HFFc6 (cell line): Measurements from ENCODE around the gene WDR20. TPM values are rescaled to one million over a fixed set of nuclear protein-coding genes. Genes with fewer than 3 reads are reported as not detected.

Source experiments
- DNase-seq: peaks from one replicate; pipeline ENCODE4 v3.0.0-alpha.2; 2018
- H3K27ac Mint-ChIP-seq: 2 replicates; pipeline ENCODE4 v1.8.0; 2020; ENCODE audit warnings: mild to moderate bottlenecking, mixed read lengths
- H3K27me3 Mint-ChIP-seq: 2 replicates; pipeline ENCODE4 v1.8.0; 2021; ENCODE audit warnings: mild to moderate bottlenecking, moderate library complexity, mixed read lengths; ENCODE audit not compliant: insufficient read depth
- H3K36me3 Mint-ChIP-seq: 2 replicates; pipeline ENCODE4 v1.8.0; 2021; ENCODE audit warnings: low read depth, mixed read lengths
- H3K4me1 Mint-ChIP-seq: 2 replicates; pipeline ENCODE4 v1.8.0; 2020; ENCODE audit warnings: low read depth, mixed read lengths
- H3K4me3 Mint-ChIP-seq: 2 replicates; pipeline ENCODE4 v1.8.0; 2020; ENCODE audit warnings: mild to moderate bottlenecking, moderate library complexity, mixed read lengths
- H3K9me3 Mint-ChIP-seq: 2 replicates; pipeline ENCODE4 v1.8.0; 2020; ENCODE audit warnings: mild to moderate bottlenecking, mixed read lengths
- total RNA-seq, 6 experiments: library from RNA; stranded (reverse); fragmentation: NEBNext Ultra II Directional; extraction: Animal tissue kit (Norgen Biotek cat#: 25700); gene quantifications; 2 replicates in 1 of 6; 3 replicates in 5 of 6; pipeline ENCODE4 v1.2.3, GENCODE V29; 2021
- TF ChIP-seq, protein P1 (sequence below): fragments of 200-600 bp; sonication (generic); IDR thresholded peaks from 2 replicates; pipeline ENCODE4 v1.5.0; 2021; ENCODE audit warnings: antibody characterized with exemption, mild to moderate bottlenecking

Gene WDR20
- total RNA-seq, 6 experiments from 2014 or later, result 24.4 to 28.7 (median 27.7) TPM

DNA sequence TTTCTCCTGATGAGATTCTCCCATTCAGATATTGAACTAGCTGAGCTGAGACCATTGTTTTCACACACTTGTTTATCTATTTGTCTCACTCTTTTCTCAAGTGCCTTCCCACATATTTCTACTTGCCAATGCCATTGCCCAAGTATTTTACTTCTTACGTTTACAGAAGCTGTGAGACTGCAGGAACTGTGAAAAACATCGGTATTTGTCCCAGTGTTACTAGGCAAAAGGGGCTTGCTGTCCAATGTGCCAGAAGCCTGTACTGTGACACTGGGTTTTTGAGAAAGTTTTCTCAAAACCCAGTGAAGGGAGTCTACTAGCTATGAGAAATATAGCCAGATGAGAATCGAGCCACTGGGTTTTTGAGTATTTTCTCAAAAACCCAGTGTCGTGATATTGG is 37.5 kb downstream of the WDR20 start:
- Mint-ChIP-seq H3K27ac (no peak overlapping the region), H3K4me3 (no peak overlapping the region), H3K4me1 (peaks cover 40% of the 10 kb centered on the region), H3K36me3 (no peaks in the 10 kb centered on the region), H3K9me3 (no peaks in the 10 kb centered on the region), H3K27me3 (no peaks in the 10 kb centered on the region; the same call in 1 of the 2 replicates)
- TF ChIP-seq, protein P1, sequence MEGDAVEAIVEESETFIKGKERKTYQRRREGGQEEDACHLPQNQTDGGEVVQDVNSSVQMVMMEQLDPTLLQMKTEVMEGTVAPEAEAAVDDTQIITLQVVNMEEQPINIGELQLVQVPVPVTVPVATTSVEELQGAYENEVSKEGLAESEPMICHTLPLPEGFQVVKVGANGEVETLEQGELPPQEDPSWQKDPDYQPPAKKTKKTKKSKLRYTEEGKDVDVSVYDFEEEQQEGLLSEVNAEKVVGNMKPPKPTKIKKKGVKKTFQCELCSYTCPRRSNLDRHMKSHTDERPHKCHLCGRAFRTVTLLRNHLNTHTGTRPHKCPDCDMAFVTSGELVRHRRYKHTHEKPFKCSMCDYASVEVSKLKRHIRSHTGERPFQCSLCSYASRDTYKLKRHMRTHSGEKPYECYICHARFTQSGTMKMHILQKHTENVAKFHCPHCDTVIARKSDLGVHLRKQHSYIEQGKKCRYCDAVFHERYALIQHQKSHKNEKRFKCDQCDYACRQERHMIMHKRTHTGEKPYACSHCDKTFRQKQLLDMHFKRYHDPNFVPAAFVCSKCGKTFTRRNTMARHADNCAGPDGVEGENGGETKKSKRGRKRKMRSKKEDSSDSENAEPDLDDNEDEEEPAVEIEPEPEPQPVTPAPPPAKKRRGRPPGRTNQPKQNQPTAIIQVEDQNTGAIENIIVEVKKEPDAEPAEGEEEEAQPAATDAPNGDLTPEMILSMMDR, result no peak
- DNase-seq, result no peak

DNA sequence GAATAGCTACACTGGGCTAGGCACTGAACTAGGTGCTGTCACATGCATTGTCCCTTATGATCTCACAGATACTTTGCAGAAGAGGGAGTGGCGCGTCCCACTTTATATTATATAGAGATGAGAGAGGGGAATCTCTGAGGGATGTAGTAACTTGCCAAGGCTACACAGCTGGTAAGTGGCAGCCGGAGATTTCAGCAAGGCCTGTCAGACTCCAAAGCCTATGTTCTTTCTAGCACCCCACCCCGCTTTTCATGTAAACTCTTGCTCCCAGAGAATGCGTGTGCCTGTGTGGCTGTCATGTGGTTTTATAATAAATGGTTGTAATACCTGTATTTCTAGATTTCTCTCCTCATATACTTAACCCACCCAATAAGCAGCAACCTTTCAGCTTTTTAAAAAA is 39.1 kb downstream of the WDR20 start:
- no peak for DNase-seq
- no peak overlapping the region for H3K4me3 Mint-ChIP-seq
- H3K36me3 Mint-ChIP-seq, result 0 out of 2 replicates have a peak, but pooled peaks cover 7% of the 10 kb centered on the region
- no peak overlapping the region for H3K27ac Mint-ChIP-seq
- TF ChIP-seq, protein P1, result no peak
- H3K4me1 Mint-ChIP-seq, result peaks cover 57% of the 10 kb centered on the region
- no peaks in the 10 kb centered on the region; the same call in 1 of the 2 replicates for H3K27me3 Mint-ChIP-seq
- no peaks in the 10 kb centered on the region for H3K9me3 Mint-ChIP-seq

- no peak for DNase-seq
- TF ChIP-seq, protein P1, result no peak
- Mint-ChIP-seq H3K36me3 (0 out of 2 replicates have a peak, but pooled peaks cover 7% of the 10 kb centered on the region), H3K4me3 (no peak overlapping the region), H3K27me3 (no peaks in the 10 kb centered on the region; the same call in 1 of the 2 replicates), H3K27ac (no peak overlapping the region), H3K9me3 (no peaks in the 10 kb centered on the region), H3K4me1 (peaks cover 60% of the 10 kb centered on the region)
Observed at GRCh38 chr14:102180248-102180998, 40.7 kb downstream of the WDR20 start.

DNA sequence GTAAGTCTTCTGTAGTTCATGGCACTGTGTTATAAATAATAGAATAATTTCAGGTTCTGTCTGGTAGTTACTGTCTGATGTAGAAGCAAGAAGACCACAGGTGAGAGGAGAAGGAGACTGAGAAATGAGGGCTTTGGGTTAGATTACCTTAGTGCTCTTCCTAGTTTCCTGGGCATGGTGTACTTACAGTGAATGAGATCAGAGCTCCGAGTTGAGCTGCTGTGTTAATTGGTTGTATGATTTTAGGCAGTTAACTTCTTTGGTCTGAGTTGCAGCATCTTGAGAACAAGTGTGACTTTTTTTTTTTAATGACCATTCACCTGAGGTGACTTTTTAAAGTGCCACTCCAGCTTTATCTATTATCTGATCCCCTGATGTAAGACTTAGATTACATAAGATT is 41.5 kb downstream of the WDR20 start:
- DNase-seq, result no peak
- 0 out of 2 replicates have a peak, but pooled peaks cover 7% of the 10 kb centered on the region for H3K36me3 Mint-ChIP-seq
- no peak overlapping the region for H3K4me3 Mint-ChIP-seq
- H3K9me3 Mint-ChIP-seq, result no peaks in the 10 kb centered on the region
- H3K4me1 Mint-ChIP-seq, result peaks cover 66% of the 10 kb centered on the region
- TF ChIP-seq, protein P1, result no peak
- no peaks in the 10 kb centered on the region; the same call in 1 of the 2 replicates for H3K27me3 Mint-ChIP-seq
- no peak overlapping the region for H3K27ac Mint-ChIP-seq

- Mint-ChIP-seq H3K27ac (no peak overlapping the region; the same call in 1 of the 2 replicates), H3K36me3 (0 out of 2 replicates have a peak, but pooled peaks cover 7% of the 10 kb centered on the region), H3K4me3 (no peak overlapping the region), H3K4me1 (peaks cover 72% of the 10 kb centered on the region), H3K9me3 (no peaks in the 10 kb centered on the region), H3K27me3 (no peaks in the 10 kb centered on the region; the same call in 1 of the 2 replicates)
- DNase-seq, result peak; percentile 65
- TF ChIP-seq, protein P1, result no peak
Observed at GRCh38 chr14:102182190-102182589, 42.5 kb downstream of the WDR20 start.
